Adrenal gland (tissue), 12 donors: Measurements from ENCODE around the gene ATP9A. TPM values are rescaled to one million over a fixed set of nuclear protein-coding genes. Genes with fewer than 3 reads are reported as not detected.

Experiments
- DNase-seq, 7 donors: peaks; one replicate each; pipeline ENCODE4 v3.0.0-alpha.2; 2019 to 2020
- H3K27ac ChIP-seq, 5 donors: fragments of 200-600 bp; sonication (generic) in 4 of 5; 1 replicate in 3 of 5; 2 replicates in 2 of 5; pipeline versions ENCODE4 v1.5.1 to v1.8.0; 2016 to 2020; ENCODE audit warnings: mild to moderate bottlenecking in 1 of 5
- H3K27me3 ChIP-seq: fragments of 200-600 bp; 2 replicates; pipeline ENCODE4 v1.8.0; 2021
- H3K36me3 ChIP-seq, 2 donors: fragments of 200-600 bp; replicated peaks in 1 of 2; 1 replicate in 1 of 2; 2 replicates in 1 of 2; pipeline versions ENCODE4 v1.5.1 to v1.8.0; 2018 to 2022
- H3K4me1 ChIP-seq, 2 donors: fragments of 200-600 bp; replicated peaks in 1 of 2; 1 replicate in 1 of 2; 2 replicates in 1 of 2; pipeline versions ENCODE4 v1.5.1 to v1.8.0; 2018 to 2021
- H3K4me3 ChIP-seq, 4 donors: fragments of 200-600 bp; sonication (generic) in 3 of 4; one replicate each; pipeline ENCODE4 v1.5.1; 2016 to 2018
- H3K9me3 ChIP-seq, 3 donors: fragments of 200-600 bp; sonication (generic) in 1 of 3; replicated peaks in 1 of 3; 1 replicate in 2 of 3; 2 replicates in 1 of 3; pipeline versions ENCODE4 v1.5.1 to v1.8.0; 2016 to 2021
- CTCF ChIP-seq, 6 experiments: fragments of 450-650 bp in 4 of 6; fragments of 200-600 bp in 2 of 6; sonication (generic) in 1 of 6; IDR thresholded peaks; 1 replicate in 5 of 6; 2 replicates in 1 of 6; pipeline versions ENCODE4 v1.5.1 to v1.8.0; 2016 to 2021; ENCODE audit warnings: antibody characterized with exemption in 6 of 6, mild to moderate bottlenecking in 2 of 6, moderate library complexity in 1 of 6
- POLR2A ChIP-seq, 2 donors: fragments of 450-650 bp; IDR thresholded peaks; one replicate each; pipeline ENCODE4 v1.6.1; 2017; ENCODE audit warnings: antibody characterized with exemption in 2 of 2, mild to moderate bottlenecking in 2 of 2, moderate library complexity in 1 of 2
- WGBS, 4 donors: extraction: QIAGEN DNeasy Blood & Tissue Kit in 2 of 4; methylation state at CpG; one replicate each; pipeline versions ENCODE4 v1.1.5 to v1.1.7; 2013 to 2017; 5-methylcytosine and 5-hydroxymethylcytosine counted together
- intact Hi-C, 2 donors: fragments of 100-400 bp; cut with DNase I; formaldehyde crosslinking; loops; one replicate each; pipeline versions ENCODE4 v1.14.1 to v1.15.0; 2022 to 2023
- polyA plus RNA-seq, 3 donors: library from polyadenylated mRNA; stranded (reverse); fragments of 200-250 nt in 2 of 3; fragments of 350-450 nt in 1 of 3; fragmentation: Illumina TruSeq in 1 of 3; extraction: RNeasy Lipid Tissue Mini Kit (QIAGEN cat#74804) in 1 of 3; gene quantifications; one replicate each; pipeline ENCODE4 v1.2.3, GENCODE V29; 2013 to 2014
- total RNA-seq, 9 donors: library from RNA; depleted of rRNA in 4 of 9; stranded (reverse); fragments of >200 nt in 4 of 9; fragments of 120-200 nt in 1 of 9; fragmentation: NEBNext Ultra II Directional in 1 of 9; extraction: Animal tissue kit (Norgen Biotek cat#: 25700) in 1 of 9; gene quantifications; one replicate each; pipeline versions ENCODE4 v1.1.0 to v1.2.4, GENCODE V29; 2013 to 2023
- donor health status: healthy with polysubstance abuse.
- donor health status: Bipolar disorder and iron deficiency.
- donor health status: DM: yes; HTN: yes; CAD: no.
- donor health status: DM: no; HTN: no; CAD: no.
- donor health status: DM: no; HTN: no; CAD: no.
- donor health status: DM: yes; HTN: yes; CAD: no.

Gene ATP9A
- total and polyA plus RNA-seq, 12 donors = 3.7 to 34.5 (median 16.7) TPM

- H3K4me1 ChIP-seq = peaks cover 0 to 16% of the 10 kb centered on the region in 2 donors
- H3K36me3 ChIP-seq = no peaks in the 10 kb centered on the region
- DNase-seq = peak in 1 of 7 donors; percentile 31
- WGBS, 4 donors = 56 to 73% (median 60%) methylated on average over 5 to 12 of the region's 12 CpGs
- H3K4me3 ChIP-seq = peak overlapping the region in 1 of 4 donors; percentile 21
- TF ChIP-seq POLR2A (IDR thresholded peaks at IDR 0.05) = no peak
- H3K27me3 ChIP-seq = no peaks in the 10 kb centered on the region
- intact Hi-C loops = no loop called here
- H3K27ac ChIP-seq = peak overlapping the region in 2 of 5 donors; percentile 73 to 77
- no peaks in the 10 kb centered on the region for H3K9me3 ChIP-seq
These were observed 35.9 kb downstream of the ATP9A start for GRCh38 chr20:51732096-51732791.

- Histone ChIP-seq H3K27me3 (no peaks in the 10 kb centered on the region), H3K27ac (peak overlapping the region in 2 of 5 donors; percentile 73 to 77), H3K36me3 (no peaks in the 10 kb centered on the region), H3K9me3 (no peaks in the 10 kb centered on the region), H3K4me1 (peaks cover 0 to 16% of the 10 kb centered on the region in 2 donors), H3K4me3 (peak overlapping the region in 1 of 4 donors; percentile 21)
- intact Hi-C loops = no loop called here
- TF ChIP-seq POLR2A (IDR thresholded peaks at IDR 0.05) = no peak
- TF ChIP-seq CTCF (IDR thresholded peaks at IDR 0.05) = no peak
- DNase-seq = peak in 1 of 7 donors; percentile 25
- 13 to 23% (median 19%) methylated on average over 7 of the region's 7 CpGs for WGBS, 4 donors
These were observed 36.5 kb downstream of the ATP9A start for GRCh38 chr20:51731731-51732095.

- WGBS, 4 donors = 88 to 91% (median 91%) methylated on average over 13 of the region's 13 CpGs
- no peak overlapping the region for H3K4me3 ChIP-seq
- intact Hi-C loops = no loop called here
- H3K27ac ChIP-seq = no peak overlapping the region
- no peaks in the 10 kb centered on the region for H3K9me3 ChIP-seq
- no peak for DNase-seq
- H3K4me1 ChIP-seq = peaks cover 0 to 16% of the 10 kb centered on the region in 2 donors
- no peaks in the 10 kb centered on the region for H3K36me3 ChIP-seq
- H3K27me3 ChIP-seq = no peaks in the 10 kb centered on the region
- TF ChIP-seq CTCF (IDR thresholded peaks at IDR 0.05) (no peak), POLR2A (IDR thresholded peaks at IDR 0.05) (no peak)
These were observed 38.4 kb downstream of the ATP9A start for GRCh38 chr20:51729771-51730170.

GRCh38 chr20:51728737-51729136, 39.5 kb downstream of the ATP9A start:
- no peak for DNase-seq
- Histone ChIP-seq H3K9me3 (no peaks in the 10 kb centered on the region), H3K4me1 (peaks cover 0 to 16% of the 10 kb centered on the region in 2 donors), H3K27ac (no peak overlapping the region), H3K27me3 (no peaks in the 10 kb centered on the region), H3K4me3 (no peak overlapping the region), H3K36me3 (no peaks in the 10 kb centered on the region)
- intact Hi-C loops = no loop called here
- 25 to 50% (median 41%) methylated on average over 1 of the region's 1 CpG for WGBS, 4 donors
- TF ChIP-seq CTCF (IDR thresholded peaks at IDR 0.05) (no peak), POLR2A (IDR thresholded peaks at IDR 0.05) (no peak)

- Histone ChIP-seq H3K4me3 (no peak overlapping the region), H3K9me3 (no peaks in the 10 kb centered on the region), H3K27ac (no peak overlapping the region), H3K36me3 (no peaks in the 10 kb centered on the region), H3K27me3 (no peaks in the 10 kb centered on the region), H3K4me1 (peaks cover 0 to 15% of the 10 kb centered on the region in 2 donors)
- no peak for TF ChIP-seq CTCF (IDR thresholded peaks at IDR 0.05)
- TF ChIP-seq POLR2A (IDR thresholded peaks at IDR 0.05) = no peak
- WGBS, 4 donors = 94 to 97% (median 96%) methylated on average over 5 of the region's 5 CpGs
- no peak for DNase-seq
- intact Hi-C loops = no loop called here
These were observed 40.3 kb downstream of the ATP9A start for GRCh38 chr20:51727872-51728271.
